ENCODE measurements around the gene TRIM71.
"Not testable (repeated sequence)": the region's sequence is repeated elsewhere in the genome, so short reads cannot be mapped to it uniquely, and the experiment has no call there.

TRIM71 gene

DNA sequence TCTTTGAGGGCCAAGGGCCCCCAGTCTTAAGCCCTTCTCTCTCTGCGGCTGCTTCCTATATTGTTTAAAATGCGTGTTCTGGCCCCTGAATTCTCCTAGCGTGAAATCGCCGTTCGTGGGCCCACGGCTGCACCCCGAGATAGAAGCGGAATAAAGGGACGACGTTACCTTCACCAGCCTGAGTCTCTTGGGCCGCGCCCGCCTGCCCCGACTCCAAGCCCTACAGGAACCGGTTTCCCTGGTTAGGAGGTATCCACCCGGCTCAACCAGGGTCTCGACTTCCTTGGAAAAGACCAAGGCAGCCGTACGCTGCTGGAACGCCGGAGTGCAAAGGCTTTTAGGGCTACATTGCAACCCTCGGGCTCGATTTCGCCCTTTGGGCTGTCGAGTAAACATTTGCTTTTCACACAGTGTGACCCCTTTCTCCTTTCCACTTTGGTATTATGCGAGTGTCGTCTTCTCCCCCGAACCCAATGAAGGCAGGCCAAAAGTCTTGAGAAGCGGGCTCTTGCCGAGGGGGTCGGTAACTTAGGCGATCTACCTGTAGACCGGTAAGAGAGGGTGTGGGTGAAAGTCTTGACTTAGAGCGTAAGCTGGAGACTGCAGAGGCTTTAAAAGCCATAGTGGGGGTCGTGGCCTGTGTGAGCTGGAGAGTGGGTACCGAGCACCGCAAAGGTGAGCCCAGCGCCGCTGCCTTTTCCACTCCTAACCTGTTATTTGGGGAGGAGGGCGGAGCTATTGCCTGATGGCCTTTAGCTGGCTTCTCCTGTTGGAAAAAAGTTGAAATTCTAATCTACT is 2.0 kb downstream of the TRIM71 start:
- DNase-seq (ENCODE audit: low read depth in 2 of 2): no peak

- no peak for DNase-seq (ENCODE audit: low read depth in 2 of 2)
These were observed 2.6 kb downstream of the TRIM71 start for GRCh38 chr3:32820430-32820829.

DNA sequence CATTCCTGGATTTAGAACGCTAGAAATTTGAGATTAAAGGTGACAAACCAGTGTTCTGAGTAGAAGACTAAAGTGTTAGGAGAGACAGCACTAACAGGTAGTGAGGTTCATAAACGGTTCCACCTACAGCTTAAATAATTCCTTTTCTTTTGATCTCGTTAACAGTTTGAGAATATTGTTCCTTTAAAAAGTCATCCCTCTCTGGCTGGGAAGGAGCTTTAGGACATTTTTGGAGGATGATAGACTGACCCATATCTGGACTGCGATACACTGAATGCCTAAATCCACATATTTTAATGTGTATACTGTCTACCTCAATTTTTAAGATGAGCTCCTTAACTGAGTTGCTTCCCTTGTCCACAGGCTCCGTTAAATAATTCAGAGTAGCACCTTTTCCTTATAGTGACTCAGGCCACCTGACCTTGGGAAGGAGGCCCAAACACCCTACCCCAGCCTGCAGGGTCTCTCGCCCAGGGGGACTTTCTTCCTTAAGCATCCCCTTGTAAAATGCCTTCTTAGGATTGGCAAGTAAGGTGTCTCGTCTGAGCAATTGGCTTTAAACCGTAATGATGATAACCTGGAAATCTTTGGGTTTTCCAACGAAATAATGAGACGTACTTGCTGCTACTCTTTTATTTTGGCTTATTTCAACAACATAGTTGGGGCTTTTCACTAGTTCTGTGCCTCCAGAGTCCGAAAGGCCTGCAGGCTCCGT is 3.3 kb downstream of the TRIM71 start:
- DNase-seq (ENCODE audit: low read depth in 2 of 2): no peak

- DNase-seq (ENCODE audit: low read depth in 2 of 2): no peak
These were observed 4.0 kb downstream of the TRIM71 start for GRCh38 chr3:32821686-32822296.

- no peak for DNase-seq (ENCODE audit: low read depth in 2 of 2)
These were observed 5.1 kb downstream of the TRIM71 start for GRCh38 chr3:32822609-32823498.

- DNase-seq (ENCODE audit: low read depth in 2 of 2): not testable (repeated sequence)
These were observed 5.9 kb downstream of the TRIM71 start for GRCh38 chr3:32823641-32824184.

- no peak for DNase-seq (ENCODE audit: low read depth in 2 of 2)
These were observed 8.0 kb downstream of the TRIM71 start for GRCh38 chr3:32825601-32826375.

DNA sequence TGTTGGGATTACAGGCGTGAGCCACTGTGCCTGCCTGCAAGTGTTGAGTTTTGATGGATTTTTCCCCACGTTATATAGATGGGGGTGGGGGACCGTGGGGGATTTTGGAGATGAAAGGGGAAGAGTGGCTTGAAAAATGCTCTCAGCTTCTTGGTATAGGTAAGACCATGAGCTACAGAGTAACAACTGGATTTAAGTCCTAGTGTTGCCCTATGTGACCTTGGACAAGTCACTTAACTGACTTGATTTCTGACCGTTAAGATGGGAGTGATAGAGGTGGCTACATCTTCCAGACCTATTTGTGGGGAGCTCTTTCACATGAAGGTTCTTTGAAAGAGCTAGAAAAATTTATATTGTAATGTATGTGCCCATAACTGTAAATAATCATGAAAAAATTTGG is 13.3 kb downstream of the TRIM71 start:
- no peak for DNase-seq (ENCODE audit: low read depth in 2 of 2)

DNA sequence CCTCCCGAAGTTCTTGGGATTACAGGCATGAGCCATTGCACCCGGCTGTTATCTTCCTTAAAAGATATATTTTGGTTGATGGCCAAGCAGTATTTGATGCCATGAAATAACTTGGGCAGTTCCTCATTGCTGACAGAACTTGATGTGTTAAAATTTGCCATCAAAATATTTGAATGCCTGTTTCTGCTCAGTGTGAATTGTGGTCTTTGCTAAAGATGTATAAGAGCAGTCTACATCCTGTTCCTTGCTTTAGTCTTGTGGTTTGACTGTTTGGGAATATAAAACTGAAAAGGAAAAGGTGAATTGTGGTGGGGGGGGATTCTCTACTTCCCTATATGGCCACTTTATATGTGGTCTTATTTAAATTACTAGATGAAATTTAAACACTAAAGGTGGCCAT is 14.0 kb downstream of the TRIM71 start:
- no peak for DNase-seq (ENCODE audit: low read depth in 2 of 2)

DNA sequence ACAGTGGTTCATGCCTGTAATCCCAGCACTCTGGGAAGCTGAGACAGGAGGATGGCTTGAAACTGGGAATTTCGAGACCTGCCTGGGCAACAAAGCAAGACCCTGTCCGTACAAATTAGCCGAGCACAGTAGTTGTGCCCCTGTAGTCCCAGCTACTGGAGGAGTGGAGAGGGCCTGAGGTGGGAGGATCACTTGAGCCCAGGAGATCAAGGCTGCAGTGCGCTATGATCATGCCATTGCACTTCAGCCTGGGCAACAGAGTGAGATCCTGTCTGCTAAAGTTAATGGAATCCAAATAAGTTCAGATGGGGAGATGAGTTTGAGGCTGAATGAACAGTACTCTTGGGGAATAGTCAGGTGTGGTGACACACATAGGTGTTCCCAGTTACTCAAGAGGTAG is 14.4 kb downstream of the TRIM71 start:
- no peak for DNase-seq (ENCODE audit: low read depth in 2 of 2)

- no peak for DNase-seq (ENCODE audit: low read depth in 2 of 2)
These were observed 17.2 kb downstream of the TRIM71 start for GRCh38 chr3:32835049-32835371.

DNA sequence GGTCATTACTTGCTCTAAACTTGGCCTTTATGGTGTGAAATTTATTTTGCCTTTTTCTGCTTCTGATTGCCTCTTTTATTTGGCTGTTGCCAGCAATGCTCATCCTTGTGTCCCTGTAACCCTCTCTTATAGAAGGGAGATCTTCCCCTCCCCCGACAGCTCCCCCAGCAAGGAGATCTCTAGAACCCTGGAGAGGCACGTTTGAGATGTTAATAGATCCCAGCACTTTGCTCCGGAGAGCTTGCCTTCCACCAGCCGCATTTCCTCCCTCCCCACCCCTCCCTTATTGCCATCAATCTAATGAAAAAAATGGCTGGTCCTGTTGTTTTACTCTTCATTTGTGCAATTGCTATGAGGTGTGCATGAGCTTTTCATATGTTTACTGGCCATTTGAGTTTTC is 18.2 kb downstream of the TRIM71 start:
- no peak for DNase-seq (ENCODE audit: low read depth in 2 of 2)

DNA sequence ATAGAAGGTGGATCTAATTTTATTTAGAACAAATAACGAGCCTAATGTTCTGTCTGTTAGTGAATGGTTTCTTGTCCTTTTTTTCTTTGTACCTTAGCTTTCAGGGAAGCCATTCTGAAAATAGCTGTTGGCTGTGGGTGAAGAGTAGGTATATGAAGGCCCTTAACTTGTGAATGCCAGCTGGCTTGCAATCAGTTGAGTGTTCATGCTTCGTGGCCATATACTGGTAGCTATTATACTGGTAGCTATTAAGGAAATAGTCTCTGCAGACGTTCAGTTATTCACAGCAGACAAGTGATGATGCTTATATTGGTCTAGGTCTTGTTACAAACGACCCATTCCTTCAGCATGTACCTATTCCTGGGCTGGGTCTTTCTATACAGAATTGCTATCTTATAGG is 18.8 kb downstream of the TRIM71 start:
- DNase-seq (ENCODE audit: low read depth in 2 of 2): no peak

- DNase-seq (ENCODE audit: low read depth in 2 of 2): no peak
These were observed 19.6 kb downstream of the TRIM71 start for GRCh38 chr3:32837366-32837765.

DNA sequence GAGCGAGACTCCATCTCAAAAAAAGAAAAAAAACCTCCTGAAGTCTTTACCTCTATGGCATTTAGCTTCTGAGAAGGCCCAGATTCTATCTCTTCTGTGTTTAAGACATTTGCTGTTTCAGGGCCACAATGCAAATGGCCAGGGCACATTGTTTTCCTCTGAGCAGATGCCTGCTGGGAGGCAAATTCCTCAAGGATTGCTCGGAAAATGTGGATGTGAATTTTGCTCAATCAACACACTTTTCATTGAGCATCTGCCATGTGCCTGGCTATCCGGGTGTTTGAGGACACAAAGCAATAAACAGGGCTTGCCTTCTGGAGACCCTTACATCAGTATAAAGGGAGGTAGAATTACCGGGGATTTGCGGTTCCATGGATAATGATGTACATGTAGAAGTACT is 20.0 kb downstream of the TRIM71 start:
- DNase-seq (ENCODE audit: low read depth in 2 of 2): no peak

- DNase-seq (ENCODE audit: low read depth in 2 of 2): no peak
These were observed 21.9 kb downstream of the TRIM71 start for GRCh38 chr3:32839714-32840085.

DNA sequence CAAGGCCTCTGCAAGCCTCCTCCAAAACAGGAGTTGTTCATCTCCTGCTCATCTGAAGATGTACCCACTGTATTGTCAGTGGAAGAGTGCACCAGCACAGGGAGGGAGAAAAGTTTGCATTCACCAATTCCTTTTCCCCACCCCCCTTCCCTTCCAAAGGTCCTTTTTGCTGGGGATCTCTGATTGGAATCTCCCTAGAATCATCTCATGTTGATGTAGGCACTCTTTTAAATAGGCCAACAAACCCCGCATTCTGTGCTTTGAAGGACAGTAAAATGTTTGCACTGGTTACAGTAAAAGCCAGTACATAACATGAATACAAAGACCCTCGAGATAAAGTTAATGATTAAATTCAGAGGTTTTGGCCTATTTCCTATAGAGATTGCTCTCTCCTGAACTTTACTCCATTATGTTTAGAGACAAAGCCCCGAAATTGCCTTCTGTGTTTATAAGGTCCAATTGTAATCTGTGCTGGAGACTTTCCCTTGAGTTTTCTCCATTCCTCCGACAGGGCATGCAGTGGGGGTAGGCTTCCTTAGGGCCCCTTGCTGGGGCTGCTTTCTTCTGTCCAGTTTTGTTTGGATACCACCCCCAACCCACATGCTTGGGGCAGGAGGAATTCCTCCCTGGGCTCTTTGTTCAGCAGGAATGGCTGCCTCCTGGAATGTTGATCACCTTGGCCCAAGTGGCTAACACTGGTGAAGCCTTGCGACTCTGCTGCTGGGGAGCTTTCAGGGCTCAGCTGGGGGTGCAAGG is 22.5 kb downstream of the TRIM71 start:
- DNase-seq (ENCODE audit: low read depth in 2 of 2): no peak

DNA sequence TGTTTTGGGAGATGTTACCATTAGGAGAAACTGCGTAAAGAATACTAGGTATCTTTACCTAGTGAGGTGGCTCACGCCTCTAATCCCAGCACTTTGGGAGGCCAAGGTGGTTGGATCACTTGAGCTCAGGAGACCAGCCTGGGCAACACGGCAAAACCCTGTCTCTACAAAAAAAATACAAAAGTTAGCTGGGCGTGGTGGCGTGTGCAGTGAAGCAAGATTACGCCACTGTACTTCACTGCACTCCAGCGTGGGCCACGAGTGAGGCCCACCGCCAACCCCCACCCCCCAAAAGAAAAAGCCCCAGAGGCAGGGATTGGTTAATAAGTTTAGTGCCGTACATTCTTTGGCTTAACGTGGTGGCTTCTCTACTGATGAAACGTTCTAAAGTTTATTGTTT is 23.5 kb downstream of the TRIM71 start:
- no peak for DNase-seq (ENCODE audit: low read depth in 2 of 2)

- no peak for DNase-seq (ENCODE audit: low read depth in 2 of 2)
These were observed 24.2 kb downstream of the TRIM71 start for GRCh38 chr3:32841867-32842470.

GRCh38 chr3:32842531-32842931 is 24.7 kb downstream of the TRIM71 start:
- DNase-seq (ENCODE audit: low read depth in 2 of 2): no peak
